Spleen (tissue), 11 donors: ENCODE measurements around the gene ANO1. TPM values are rescaled to one million over a fixed set of nuclear protein-coding genes. Genes with fewer than 3 reads are reported as not detected.

ENCODE experiments used
- DNase-seq: peaks from one replicate; pipeline ENCODE4 v3.0.0-alpha.2; 2020
- H3K27ac ChIP-seq, 8 donors: fragments of 200-600 bp; sonication (generic) in 7 of 8; 1 replicate in 4 of 8; 2 replicates in 4 of 8; pipeline versions ENCODE4 v1.5.0 to v1.8.0; 2016 to 2021; ENCODE audit warnings: inconsistent platforms in 4 of 8, mild to moderate bottlenecking in 4 of 8, moderate library complexity in 1 of 8
- H3K27me3 ChIP-seq, 7 donors: fragments of 200-600 bp; sonication (generic) in 6 of 7; replicated peaks in 1 of 7; 1 replicate in 4 of 7; 2 replicates in 3 of 7; pipeline versions ENCODE4 v1.5.0 to v1.8.0; 2016 to 2021; ENCODE audit warnings: inconsistent platforms in 3 of 7, mild to moderate bottlenecking in 1 of 7
- H3K36me3 ChIP-seq, 6 donors: fragments of 200-600 bp; sonication (generic) in 5 of 6; 1 replicate in 4 of 6; 2 replicates in 2 of 6; pipeline versions ENCODE4 v1.5.0 to v1.8.0; 2016 to 2021; ENCODE audit warnings: inconsistent platforms in 2 of 6
- H3K4me1 ChIP-seq, 6 donors: fragments of 200-600 bp; sonication (generic) in 5 of 6; 1 replicate in 3 of 6; 2 replicates in 3 of 6; pipeline versions ENCODE4 v1.5.0 to v1.8.0; 2016 to 2021; ENCODE audit warnings: inconsistent platforms in 3 of 6
- H3K4me3 ChIP-seq, 8 donors: fragments of 200-600 bp; sonication (generic) in 7 of 8; 1 replicate in 4 of 8; 2 replicates in 4 of 8; pipeline versions ENCODE4 v1.5.0 to v1.8.0; 2016 to 2021; ENCODE audit warnings: inconsistent platforms in 4 of 8, mild to moderate bottlenecking in 4 of 8, moderate library complexity in 2 of 8
- H3K9me3 ChIP-seq, 8 donors: fragments of 200-600 bp; sonication (generic) in 7 of 8; 1 replicate in 4 of 8; 2 replicates in 4 of 8; pipeline versions ENCODE4 v1.5.0 to v1.8.0; 2016 to 2021; ENCODE audit warnings: inconsistent platforms in 4 of 8
- CTCF ChIP-seq, 11 experiments: fragments of 200-600 bp in 7 of 11; fragments of 450-650 bp in 4 of 11; sonication (generic) in 4 of 11; IDR thresholded peaks in 8 of 11; conservative IDR thresholded peaks in 3 of 11; 1 replicate in 7 of 11; 2 replicates in 4 of 11; pipeline versions ENCODE4 v1.4.0 to v1.8.0; 2016 to 2021; ENCODE audit warnings: antibody characterized with exemption in 11 of 11, inconsistent platforms in 4 of 11, mild to moderate bottlenecking in 1 of 11
- POLR2A ChIP-seq, 3 donors: fragments of 450-650 bp; IDR thresholded peaks; one replicate each; pipeline ENCODE4 v1.5.1; 2017; ENCODE audit warnings: antibody characterized with exemption in 3 of 3, mild to moderate bottlenecking in 1 of 3
- POLR2AphosphoS5 ChIP-seq, 3 donors: sonication (generic); formaldehyde crosslinking; IDR thresholded peaks; one replicate each; pipeline ENCODE4 v1.5.1; 2017; ENCODE audit warnings: antibody characterized with exemption in 3 of 3
- WGBS, 5 donors: extraction: QIAGEN DNeasy Blood & Tissue Kit in 3 of 5; methylation state at CpG; one replicate each; pipeline versions ENCODE4 v1.1.5 to v1.1.7; 2013 to 2018; 5-methylcytosine and 5-hydroxymethylcytosine counted together
- intact Hi-C: fragments of 100-400 bp; cut with DNase I; formaldehyde crosslinking; loops from one replicate; pipeline ENCODE4 v1.15.0; 2023; ENCODE audit warnings: low total_unique reads
- polyA plus RNA-seq, 3 donors: library from polyadenylated mRNA; stranded (reverse); fragments of 200-250 nt; gene quantifications; one replicate each; pipeline ENCODE4 v1.2.1, GENCODE V29; 2013
- total RNA-seq, 7 donors: library from RNA; depleted of rRNA in 3 of 7; stranded (reverse); fragments of >200 nt in 3 of 7; fragmentation: NEBNext Ultra II Directional in 4 of 7; extraction: Animal tissue kit (Norgen Biotek cat#: 25700) in 4 of 7; gene quantifications; one replicate each; pipeline versions ENCODE4 v1.1.0 to v1.2.1, GENCODE V29; 2016 to 2021
- donor health status: healthy with polysubstance abuse.
- donor health status: DM: no; HTN: no; CAD: no; lungs with moderate emphysema.
- donor health status: DM: no; HTN: no; CAD: no.
- donor health status: Bipolar disorder and iron deficiency.
- donor health status: healthy.
- donor health status: DM: no; HTN: no; CAD: no.
- donor health status: DM: yes; HTN: yes; CAD: no.

The ANO1 gene
- total and polyA plus RNA-seq, 10 donors: 0.22 to 1.2 (median 0.62) TPM

- DNase-seq: no peak
- Histone ChIP-seq H3K4me3 (no peak overlapping the region), H3K4me1 (no peaks in the 10 kb centered on the region), H3K36me3 (no peaks in the 10 kb centered on the region), H3K9me3 (peaks cover 0 to 30% (median 14%) of the 10 kb centered on the region in 8 donors), H3K27ac (no peak overlapping the region), H3K27me3 (peaks cover 0 to 39% (median 0%) of the 10 kb centered on the region in 7 donors)
- intact Hi-C loops: no loop called here
- 83 to 93% (median 88%) methylated on average over 3 of the region's 3 CpGs for WGBS, 5 donors
- TF ChIP-seq CTCF (IDR thresholded peaks at IDR 0.05 in 8 of 11, conservative IDR thresholded peaks at IDR 0.05 in 3 of 11) (no peak), POLR2AphosphoS5 (IDR thresholded peaks at IDR 0.05) (no peak)
Observed at GRCh38 chr11:70054004-70054403, 24.1 kb upstream of the ANO1 start.

- WGBS, 5 donors: 63 to 94% (median 64%) methylated on average over 3 of the region's 3 CpGs
- intact Hi-C loops: no loop called here
- H3K4me3 ChIP-seq: no peak overlapping the region
- H3K9me3 ChIP-seq: peaks cover 0 to 30% (median 14%) of the 10 kb centered on the region in 8 donors
- TF ChIP-seq POLR2AphosphoS5 (IDR thresholded peaks at IDR 0.05): no peak
- TF ChIP-seq CTCF (IDR thresholded peaks at IDR 0.05 in 8 of 11, conservative IDR thresholded peaks at IDR 0.05 in 3 of 11): no peak
- TF ChIP-seq POLR2A (IDR thresholded peaks at IDR 0.05): no peak
- H3K36me3 ChIP-seq: no peaks in the 10 kb centered on the region
- no peak overlapping the region for H3K27ac ChIP-seq
- H3K27me3 ChIP-seq: peaks cover 0 to 25% (median 0%) of the 10 kb centered on the region in 7 donors
- DNase-seq: no peak
- no peaks in the 10 kb centered on the region for H3K4me1 ChIP-seq
Observed at GRCh38 chr11:70055444-70055843, 22.7 kb upstream of the ANO1 start.

GRCh38 chr11:70057080-70057479 is 21.0 kb upstream of the ANO1 start:
- Histone ChIP-seq H3K9me3 (peaks cover 0 to 30% (median 14%) of the 10 kb centered on the region in 8 donors), H3K27me3 (peaks cover 0 to 23% (median 0%) of the 10 kb centered on the region in 7 donors), H3K36me3 (no peaks in the 10 kb centered on the region), H3K27ac (no peak overlapping the region), H3K4me3 (no peak overlapping the region), H3K4me1 (no peaks in the 10 kb centered on the region)
- TF ChIP-seq POLR2AphosphoS5 (IDR thresholded peaks at IDR 0.05): no peak
- TF ChIP-seq CTCF (IDR thresholded peaks at IDR 0.05 in 8 of 11, conservative IDR thresholded peaks at IDR 0.05 in 3 of 11): no peak
- no peak for TF ChIP-seq POLR2A (IDR thresholded peaks at IDR 0.05)
- 79 to 93% (median 81%) methylated on average over 3 of the region's 3 CpGs for WGBS, 5 donors
- intact Hi-C loops: no loop called here
- DNase-seq: no peak

- H3K27ac ChIP-seq: no peak overlapping the region
- WGBS, 5 donors: 72 to 75% (median 73%) methylated on average over 5 of the region's 5 CpGs
- H3K9me3 ChIP-seq: peaks cover 0 to 22% (median 14%) of the 10 kb centered on the region in 8 donors
Observed at GRCh38 chr11:70059971-70060370, 18.1 kb upstream of the ANO1 start.

More at GRCh38 chr11:70059971-70060370, 18.1 kb upstream of the ANO1 start:
- intact Hi-C loops: no loop called here
- TF ChIP-seq POLR2A (IDR thresholded peaks at IDR 0.05) (no peak), POLR2AphosphoS5 (IDR thresholded peaks at IDR 0.05) (no peak), CTCF (IDR thresholded peaks at IDR 0.05 in 8 of 11, conservative IDR thresholded peaks at IDR 0.05 in 3 of 11) (no peak)
- peaks cover 0 to 13% (median 0%) of the 10 kb centered on the region in 7 donors for H3K27me3 ChIP-seq
- no peak overlapping the region for H3K4me3 ChIP-seq
- no peaks in the 10 kb centered on the region for H3K4me1 ChIP-seq
- no peaks in the 10 kb centered on the region for H3K36me3 ChIP-seq
- DNase-seq: no peak
